Colonic mucosa (tissue), 4 donors: ENCODE data around the gene TMUB1. TPM values are rescaled to one million over a fixed set of nuclear protein-coding genes. Genes with fewer than 3 reads are reported as not detected.

Experiments
- DNase-seq: peaks from one replicate; pipeline ENCODE4 v3.0.0-alpha.2; 2020
- H3K27ac ChIP-seq: fragments of 200-600 bp; one replicate; pipeline ENCODE4 v1.8.0; 2021
- H3K27me3 ChIP-seq: fragments of 200-600 bp; one replicate; pipeline ENCODE4 v1.8.0; 2021
- H3K36me3 ChIP-seq: fragments of 200-600 bp; one replicate; pipeline ENCODE4 v1.8.0; 2021
- H3K4me1 ChIP-seq: fragments of 200-600 bp; one replicate; pipeline ENCODE4 v1.8.0; 2021; ENCODE audit warnings: mild to moderate bottlenecking
- H3K4me3 ChIP-seq: fragments of 200-600 bp; one replicate; pipeline ENCODE4 v1.8.0; 2021
- H3K9ac ChIP-seq, 2 donors: one replicate each; pipeline ENCODE4 v1.7.0; 2013; ENCODE audit warnings: control low read depth in 2 of 2, low read depth in 2 of 2, low read length in 2 of 2
- H3K9me3 ChIP-seq: fragments of 200-600 bp; one replicate; pipeline ENCODE4 v1.8.0; 2021
- CTCF ChIP-seq: fragments of 200-600 bp; IDR thresholded peaks from one replicate; pipeline ENCODE4 v1.8.0; 2022; ENCODE audit warnings: antibody characterized with exemption, mild to moderate bottlenecking
- intact Hi-C: fragments of 100-400 bp; cut with DNase I; formaldehyde crosslinking; loops from one replicate; pipeline ENCODE4 v1.14.1; 2022
- total RNA-seq, 2 donors: library from RNA; stranded (reverse); fragmentation: NEBNext Ultra II Directional in 1 of 2; extraction: Animal tissue kit (Norgen Biotek cat#: 25700) in 1 of 2; gene quantifications; one replicate each; pipeline ENCODE4 v1.2.1, GENCODE V29; 2021
- donor health status: healthy.
- donor health status: DM: no; HTN: no; CAD: no.
- donor health status: DM: no; HTN: no; CAD: no.

Gene TMUB1
- total RNA-seq, 2 donors from 2014 or later: 73.4 to 103 TPM

- no peak overlapping the region for H3K27ac ChIP-seq
- H3K4me1 ChIP-seq: peaks cover 5% of the 10 kb centered on the region
- no peak overlapping the region for H3K9ac ChIP-seq
- no peaks in the 10 kb centered on the region for H3K9me3 ChIP-seq
- H3K4me3 ChIP-seq: no peak overlapping the region
- H3K36me3 ChIP-seq: peaks cover 19% of the 10 kb centered on the region
- TF ChIP-seq CTCF: no peak
- intact Hi-C loops: no loop called here
- DNase-seq: no peak
- no peaks in the 10 kb centered on the region for H3K27me3 ChIP-seq
Measured at GRCh38 chr7:151075662-151075971, 7.7 kb downstream of the TMUB1 start.

- no peaks in the 10 kb centered on the region for H3K9me3 ChIP-seq
- peaks cover 19% of the 10 kb centered on the region for H3K36me3 ChIP-seq
- intact Hi-C loops: no loop called here
- no peak overlapping the region for H3K4me3 ChIP-seq
- peaks cover 5% of the 10 kb centered on the region for H3K4me1 ChIP-seq
- no peak overlapping the region for H3K9ac ChIP-seq
- no peak for TF ChIP-seq CTCF
- H3K27me3 ChIP-seq: no peaks in the 10 kb centered on the region
- H3K27ac ChIP-seq: no peak overlapping the region
- no peak for DNase-seq
Measured at GRCh38 chr7:151074817-151075661, 8.3 kb downstream of the TMUB1 start.

GRCh38 chr7:151073990-151074389 lies 9.3 kb downstream of the TMUB1 start:
- intact Hi-C loops: no loop called here
- no peak overlapping the region for H3K4me3 ChIP-seq
- no peak for DNase-seq
- TF ChIP-seq CTCF: no peak
- H3K27me3 ChIP-seq: no peaks in the 10 kb centered on the region
- no peaks in the 10 kb centered on the region for H3K4me1 ChIP-seq
- no peaks in the 10 kb centered on the region for H3K9me3 ChIP-seq
- no peak overlapping the region for H3K27ac ChIP-seq
- H3K36me3 ChIP-seq: peaks cover 26% of the 10 kb centered on the region
- no peak overlapping the region for H3K9ac ChIP-seq

- no peak for DNase-seq
- Histone ChIP-seq H3K9me3 (no peaks in the 10 kb centered on the region), H3K4me3 (no peak overlapping the region), H3K36me3 (peaks cover 26% of the 10 kb centered on the region), H3K27ac (no peak overlapping the region), H3K27me3 (no peaks in the 10 kb centered on the region), H3K9ac (no peak overlapping the region), H3K4me1 (no peaks in the 10 kb centered on the region)
- intact Hi-C loops: no loop called here
- TF ChIP-seq CTCF: no peak
Measured at GRCh38 chr7:151071032-151071866, 12.0 kb downstream of the TMUB1 start.

GRCh38 chr7:151070574-151070960 lies 12.7 kb downstream of the TMUB1 start:
- intact Hi-C loops: no loop called here
- Histone ChIP-seq H3K9me3 (no peaks in the 10 kb centered on the region), H3K27ac (no peak overlapping the region), H3K4me3 (no peak overlapping the region), H3K4me1 (no peaks in the 10 kb centered on the region), H3K36me3 (peaks cover 26% of the 10 kb centered on the region), H3K9ac (no peak overlapping the region), H3K27me3 (no peaks in the 10 kb centered on the region)
- DNase-seq: no peak
- TF ChIP-seq CTCF: no peak
